Transverse colon (tissue), 4 donors: ENCODE data around the gene MRPL1. TPM values are rescaled to one million over a fixed set of nuclear protein-coding genes. Genes with fewer than 3 reads are reported as not detected.

ENCODE experiments used
- DNase-seq: peaks from one replicate; pipeline ENCODE4 v3.0.0-alpha.2; 2019
- H3K27ac ChIP-seq, 4 donors: fragments of 200-600 bp; sonication (generic); 2 replicates each; pipeline ENCODE4 v1.5.1; 2016 to 2018; ENCODE audit warnings: inconsistent platforms in 4 of 4
- H3K27me3 ChIP-seq: fragments of 200-600 bp; sonication (generic); 2 replicates; pipeline ENCODE4 v1.5.1; 2017; ENCODE audit warnings: inconsistent platforms
- H3K36me3 ChIP-seq, 4 donors: fragments of 200-600 bp; sonication (generic); 2 replicates each; pipeline ENCODE4 v1.5.1; 2017 to 2019; ENCODE audit warnings: inconsistent platforms in 4 of 4
- H3K4me1 ChIP-seq, 4 donors: fragments of 200-600 bp; sonication (generic); 2 replicates each; pipeline ENCODE4 v1.5.1; 2017 to 2020; ENCODE audit warnings: inconsistent platforms in 4 of 4
- H3K4me3 ChIP-seq, 4 donors: fragments of 200-600 bp; sonication (generic); 1 replicate in 1 of 4; 2 replicates in 3 of 4; pipeline versions ENCODE4 v1.5.1 to v1.6.1; 2017 to 2019; ENCODE audit warnings: inconsistent platforms in 4 of 4
- H3K9me3 ChIP-seq, 2 donors: fragments of 200-600 bp; sonication (generic); 2 replicates each; pipeline ENCODE4 v1.5.1; 2017 to 2019; ENCODE audit warnings: inconsistent platforms in 2 of 2
- EP300 ChIP-seq: sonication (generic); formaldehyde crosslinking; IDR thresholded peaks from one replicate; pipeline ENCODE4 v1.6.1; 2017; ENCODE audit warnings: antibody characterized with exemption, low read depth
- POLR2A ChIP-seq: fragments of 450-650 bp; IDR thresholded peaks from one replicate; pipeline ENCODE4 v1.6.1; 2016; ENCODE audit warnings: antibody characterized with exemption, mild to moderate bottlenecking, moderate library complexity
- POLR2AphosphoS5 ChIP-seq, 3 donors: sonication (generic); formaldehyde crosslinking; IDR thresholded peaks; one replicate each; pipeline ENCODE4 v1.6.1; 2016; ENCODE audit warnings: antibody characterized with exemption in 3 of 3
- WGBS, 2 donors: methylation state at CpG; one replicate each; pipeline ENCODE4 v1.1.5; 2018; ENCODE audit warnings: low coverage in 1 of 2; 5-methylcytosine and 5-hydroxymethylcytosine counted together
- in situ Hi-C, 4 donors: fragments of 200-750 bp; cut with MboI; loops; one replicate each; pipeline versions ENCODE4 v1.15.0 to v1.15.1; 2017; ENCODE audit warnings: low sequenced_read_pairs in 3 of 4, low pct_ligation_motif_present in 1 of 4, low pct_unique_long_range_greater_than_20kb in 1 of 4
- intact Hi-C: fragments of 100-400 bp; cut with DNase I; formaldehyde crosslinking; loops from one replicate; pipeline ENCODE4 v1.15.1; 2023; ENCODE audit warnings: low total_unique reads
- total RNA-seq, 4 donors: library from RNA; depleted of rRNA; stranded (reverse); fragments of >200 nt; gene quantifications; one replicate each; pipeline ENCODE4 v1.1.0, GENCODE V29; 2016
- TF ChIP-seq, protein P1 (sequence below), 5 experiments: fragments of 200-600 bp in 3 of 5; fragments of 450-650 bp in 2 of 5; sonication (generic) in 3 of 5; IDR thresholded peaks; 1 replicate in 2 of 5; 2 replicates in 3 of 5; pipeline ENCODE4 v1.5.1; 2016 to 2017; ENCODE audit warnings: antibody characterized with exemption in 5 of 5, inconsistent platforms in 3 of 5, mild to moderate bottlenecking in 2 of 5, moderate library complexity in 1 of 5

Gene MRPL1
- total RNA-seq, 4 donors from 2014 or later, result 3.7 to 31.8 (median 19.6) TPM

DNA sequence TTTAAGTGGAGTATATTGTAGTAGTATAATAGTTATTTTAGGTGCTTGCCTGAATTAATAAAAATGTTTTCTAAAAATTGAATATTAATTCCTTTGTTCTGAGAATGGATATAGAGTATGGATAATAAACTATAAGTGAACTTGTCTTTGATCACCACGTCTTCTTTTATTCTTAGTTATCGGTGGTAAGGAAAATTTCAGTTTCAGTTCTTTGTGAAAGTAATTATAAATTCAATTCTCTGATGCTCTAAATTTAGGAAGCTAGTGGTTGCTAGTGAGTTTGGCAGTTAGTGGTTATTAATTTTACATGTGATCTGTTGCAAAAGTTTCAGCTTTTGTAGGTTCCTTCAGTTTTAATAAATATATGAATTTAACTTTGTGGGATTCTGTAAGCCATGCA lies 30.8 kb downstream of the MRPL1 start:
- no peaks in the 10 kb centered on the region for H3K9me3 ChIP-seq
- DNase-seq, result no peak
- in situ Hi-C loops (no loop called here), intact Hi-C loops (no loop called here)
- peaks cover 0 to 24% (median 0%) of the 10 kb centered on the region in 4 donors for H3K36me3 ChIP-seq
- H3K4me3 ChIP-seq, result no peak overlapping the region
- H3K4me1 ChIP-seq, result no peaks in the 10 kb centered on the region
- H3K27ac ChIP-seq, result no peak overlapping the region
- no peaks in the 10 kb centered on the region for H3K27me3 ChIP-seq
- WGBS, 2 donors, result 74 to 83% methylated on average over 2 of the region's 2 CpGs
- TF ChIP-seq POLR2AphosphoS5 (IDR thresholded peaks at IDR 0.05) (no peak), POLR2A (no peak), EP300 (no peak)
- TF ChIP-seq, protein P1, sequence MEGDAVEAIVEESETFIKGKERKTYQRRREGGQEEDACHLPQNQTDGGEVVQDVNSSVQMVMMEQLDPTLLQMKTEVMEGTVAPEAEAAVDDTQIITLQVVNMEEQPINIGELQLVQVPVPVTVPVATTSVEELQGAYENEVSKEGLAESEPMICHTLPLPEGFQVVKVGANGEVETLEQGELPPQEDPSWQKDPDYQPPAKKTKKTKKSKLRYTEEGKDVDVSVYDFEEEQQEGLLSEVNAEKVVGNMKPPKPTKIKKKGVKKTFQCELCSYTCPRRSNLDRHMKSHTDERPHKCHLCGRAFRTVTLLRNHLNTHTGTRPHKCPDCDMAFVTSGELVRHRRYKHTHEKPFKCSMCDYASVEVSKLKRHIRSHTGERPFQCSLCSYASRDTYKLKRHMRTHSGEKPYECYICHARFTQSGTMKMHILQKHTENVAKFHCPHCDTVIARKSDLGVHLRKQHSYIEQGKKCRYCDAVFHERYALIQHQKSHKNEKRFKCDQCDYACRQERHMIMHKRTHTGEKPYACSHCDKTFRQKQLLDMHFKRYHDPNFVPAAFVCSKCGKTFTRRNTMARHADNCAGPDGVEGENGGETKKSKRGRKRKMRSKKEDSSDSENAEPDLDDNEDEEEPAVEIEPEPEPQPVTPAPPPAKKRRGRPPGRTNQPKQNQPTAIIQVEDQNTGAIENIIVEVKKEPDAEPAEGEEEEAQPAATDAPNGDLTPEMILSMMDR (IDR thresholded peaks at IDR 0.05), result no peak

DNA sequence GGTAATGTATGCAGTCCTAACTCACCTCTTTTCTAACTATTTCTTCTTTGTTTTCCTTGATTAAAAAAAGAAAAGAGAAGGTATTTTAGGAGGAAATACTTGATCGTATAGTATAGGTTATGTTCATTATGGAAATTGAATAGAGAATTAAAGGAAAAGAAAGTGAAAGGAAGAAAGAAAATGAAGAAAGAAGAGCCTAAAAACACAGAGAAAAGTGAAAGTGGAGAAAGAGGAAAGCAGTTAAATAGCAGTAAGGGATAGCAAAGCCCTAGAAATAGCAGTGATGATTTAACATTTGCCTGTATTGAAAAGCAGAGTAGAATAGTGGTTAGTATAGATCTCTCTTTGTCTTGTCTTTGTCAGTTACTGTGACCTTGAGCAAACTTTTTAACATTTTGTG lies 37.0 kb downstream of the MRPL1 start:
- in situ Hi-C loops, result no loop called here
- no peak for DNase-seq
- Histone ChIP-seq H3K27me3 (no peaks in the 10 kb centered on the region), H3K27ac (no peak overlapping the region), H3K36me3 (peaks cover 0 to 6% (median 0%) of the 10 kb centered on the region in 4 donors), H3K9me3 (no peaks in the 10 kb centered on the region), H3K4me1 (no peaks in the 10 kb centered on the region), H3K4me3 (no peak overlapping the region)
- intact Hi-C loops, result no loop called here
- WGBS, 2 donors, result 56 to 62% methylated on average over 1 of the region's 1 CpG
- TF ChIP-seq POLR2A (no peak), POLR2AphosphoS5 (IDR thresholded peaks at IDR 0.05) (no peak), EP300 (no peak)
- TF ChIP-seq, protein P1 (IDR thresholded peaks at IDR 0.05), result no peak

DNA sequence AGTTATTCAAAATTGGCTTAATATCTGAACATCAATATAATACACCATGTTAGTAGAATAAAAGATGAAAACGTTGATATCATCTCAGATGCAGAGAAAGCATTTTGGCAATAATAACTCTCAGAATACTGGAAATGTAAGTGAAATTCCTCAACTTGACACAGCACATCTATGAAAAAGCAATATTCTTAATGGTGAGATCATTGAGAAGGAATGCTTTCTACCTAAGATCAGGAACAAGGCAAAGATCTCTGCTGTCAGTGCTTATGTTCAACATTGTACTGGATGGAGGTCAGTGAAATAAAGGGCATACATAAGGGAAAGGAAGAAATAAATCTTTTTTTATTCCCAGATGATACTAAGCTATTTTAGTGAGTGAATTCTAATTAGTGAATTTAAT lies 40.6 kb downstream of the MRPL1 start:
- no peak for DNase-seq
- intact Hi-C loops, result no loop called here
- Histone ChIP-seq H3K27ac (no peak overlapping the region), H3K9me3 (no peaks in the 10 kb centered on the region), H3K27me3 (no peaks in the 10 kb centered on the region), H3K4me1 (no peaks in the 10 kb centered on the region), H3K4me3 (no peak overlapping the region), H3K36me3 (no peaks in the 10 kb centered on the region)
- TF ChIP-seq, protein P1 (IDR thresholded peaks at IDR 0.05), result no peak
- TF ChIP-seq EP300 (no peak), POLR2AphosphoS5 (IDR thresholded peaks at IDR 0.05) (no peak), POLR2A (no peak)
- 95 to 100% methylated on average over 1 of the region's 1 CpG for WGBS, 2 donors
- in situ Hi-C loops, result no loop called here

DNA sequence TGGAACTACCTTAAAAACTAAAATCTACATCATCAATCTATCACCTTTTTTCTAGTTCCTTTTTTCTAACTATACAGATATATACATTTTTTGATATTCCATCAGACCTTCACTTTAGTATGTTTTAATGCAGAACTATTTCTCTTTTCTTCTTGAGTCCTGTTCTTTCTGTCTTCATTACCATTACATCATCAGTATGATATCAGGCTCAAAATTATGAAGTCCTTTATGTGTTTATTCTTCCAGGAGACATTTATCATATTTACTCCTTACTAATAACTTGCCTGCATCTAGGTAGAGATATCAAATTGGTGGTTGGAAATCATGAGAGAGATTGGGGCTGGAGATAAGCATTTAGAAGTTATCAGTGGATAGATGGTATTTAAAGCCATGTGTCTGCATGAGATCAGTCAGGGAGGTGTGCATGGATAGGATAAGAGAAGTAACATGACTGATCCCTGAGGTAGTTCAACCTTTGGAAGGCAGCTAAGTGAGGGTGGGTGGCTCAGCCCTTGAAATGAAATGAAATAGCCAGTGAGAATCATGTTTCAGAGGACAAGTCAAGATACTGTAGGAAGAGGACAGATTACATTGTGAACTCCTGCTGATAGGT lies 43.1 kb downstream of the MRPL1 start:
- no peak overlapping the region for H3K27ac ChIP-seq
- intact Hi-C loops, result no loop called here
- no peak overlapping the region for H3K4me3 ChIP-seq
- in situ Hi-C loops, result no loop called here
- peaks cover 0 to 8% (median 0%) of the 10 kb centered on the region in 4 donors for H3K36me3 ChIP-seq
- H3K4me1 ChIP-seq, result no peaks in the 10 kb centered on the region
- H3K9me3 ChIP-seq, result no peaks in the 10 kb centered on the region
- no peak for DNase-seq
- TF ChIP-seq, protein P1 (IDR thresholded peaks at IDR 0.05), result no peak
- TF ChIP-seq EP300 (no peak), POLR2AphosphoS5 (IDR thresholded peaks at IDR 0.05) (no peak), POLR2A (no peak)
- H3K27me3 ChIP-seq, result no peaks in the 10 kb centered on the region
